Transverse colon (tissue), 4 donors: ENCODE results near the gene PHOSPHO2.

Source experiments
- EP300 ChIP-seq: sonication (generic); formaldehyde crosslinking; IDR thresholded peaks from one replicate; pipeline ENCODE4 v1.6.1; 2017; ENCODE audit warnings: antibody characterized with exemption, low read depth
- POLR2A ChIP-seq: fragments of 450-650 bp; IDR thresholded peaks from one replicate; pipeline ENCODE4 v1.6.1; 2016; ENCODE audit warnings: antibody characterized with exemption, mild to moderate bottlenecking, moderate library complexity
- POLR2AphosphoS5 ChIP-seq, 3 donors: sonication (generic); formaldehyde crosslinking; IDR thresholded peaks; one replicate each; pipeline ENCODE4 v1.6.1; 2016; ENCODE audit warnings: antibody characterized with exemption in 3 of 3
- TF ChIP-seq, protein P1 (sequence below), 5 experiments: fragments of 200-600 bp in 3 of 5; fragments of 450-650 bp in 2 of 5; sonication (generic) in 3 of 5; IDR thresholded peaks; 1 replicate in 2 of 5; 2 replicates in 3 of 5; pipeline ENCODE4 v1.5.1; 2016 to 2017; ENCODE audit warnings: antibody characterized with exemption in 5 of 5, inconsistent platforms in 3 of 5, mild to moderate bottlenecking in 2 of 5, moderate library complexity in 1 of 5

DNA sequence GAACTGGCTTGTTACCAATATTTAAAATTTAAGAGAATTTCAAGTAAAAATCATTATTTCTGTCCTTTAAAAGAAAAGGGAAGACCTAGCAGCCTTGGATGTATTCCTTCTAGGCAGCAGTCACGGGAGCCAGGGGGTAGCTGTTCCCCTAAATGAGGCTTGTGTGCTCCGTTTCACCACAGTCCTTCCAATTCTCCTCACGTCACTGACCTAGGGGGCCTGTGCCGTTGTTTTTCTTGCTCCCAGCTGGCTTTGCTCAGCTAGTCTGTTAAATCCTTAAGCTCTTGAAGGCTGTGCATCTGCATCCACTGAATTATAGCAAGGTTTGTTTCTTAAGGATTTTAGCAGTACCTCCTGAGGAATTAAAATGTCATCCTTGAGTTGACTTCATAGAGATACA, 49.3 kb downstream of the PHOSPHO2 start:
- TF ChIP-seq, protein P1, sequence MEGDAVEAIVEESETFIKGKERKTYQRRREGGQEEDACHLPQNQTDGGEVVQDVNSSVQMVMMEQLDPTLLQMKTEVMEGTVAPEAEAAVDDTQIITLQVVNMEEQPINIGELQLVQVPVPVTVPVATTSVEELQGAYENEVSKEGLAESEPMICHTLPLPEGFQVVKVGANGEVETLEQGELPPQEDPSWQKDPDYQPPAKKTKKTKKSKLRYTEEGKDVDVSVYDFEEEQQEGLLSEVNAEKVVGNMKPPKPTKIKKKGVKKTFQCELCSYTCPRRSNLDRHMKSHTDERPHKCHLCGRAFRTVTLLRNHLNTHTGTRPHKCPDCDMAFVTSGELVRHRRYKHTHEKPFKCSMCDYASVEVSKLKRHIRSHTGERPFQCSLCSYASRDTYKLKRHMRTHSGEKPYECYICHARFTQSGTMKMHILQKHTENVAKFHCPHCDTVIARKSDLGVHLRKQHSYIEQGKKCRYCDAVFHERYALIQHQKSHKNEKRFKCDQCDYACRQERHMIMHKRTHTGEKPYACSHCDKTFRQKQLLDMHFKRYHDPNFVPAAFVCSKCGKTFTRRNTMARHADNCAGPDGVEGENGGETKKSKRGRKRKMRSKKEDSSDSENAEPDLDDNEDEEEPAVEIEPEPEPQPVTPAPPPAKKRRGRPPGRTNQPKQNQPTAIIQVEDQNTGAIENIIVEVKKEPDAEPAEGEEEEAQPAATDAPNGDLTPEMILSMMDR (IDR thresholded peaks at IDR 0.05): no peak
- TF ChIP-seq POLR2A (no peak), POLR2AphosphoS5 (IDR thresholded peaks at IDR 0.05) (no peak), EP300 (no peak)
